H1 (cell line): ENCODE data around the gene ULBP3.

Experiments
- CHD2 ChIP-seq: IDR thresholded peaks from 2 replicates; pipeline ENCODE4 v1.6.1; 2012; ENCODE audit warnings: low read length, improper control_type of control experiment
- EP300 ChIP-seq, 2 experiments: IDR thresholded peaks; 1 replicate in 1 of 2; 2 replicates in 1 of 2; pipeline ENCODE4 v1.6.1; 2011 to 2012; ENCODE audit warnings: low read depth in 2 of 2, low read length in 2 of 2, mild to moderate bottlenecking in 2 of 2, borderline replicate concordance in 1 of 2, inconsistent platforms in 1 of 2, moderate library complexity in 1 of 2
- JUN ChIP-seq: IDR thresholded peaks from 2 replicates; pipeline ENCODE4 v1.6.1; 2011; ENCODE audit warnings: low read depth, mild to moderate bottlenecking, improper control_type of control experiment, low read length
- NRF1 ChIP-seq: IDR thresholded peaks from 2 replicates; pipeline ENCODE4 v1.6.1; 2011; ENCODE audit warnings: mild to moderate bottlenecking, low read depth, low read length, improper control_type of control experiment
- POLR2A ChIP-seq, 2 experiments: IDR thresholded peaks; 1 replicate in 1 of 2; 2 replicates in 1 of 2; pipeline ENCODE4 v1.6.1; 2011; ENCODE audit warnings: low read depth in 2 of 2, low read length in 2 of 2, mild to moderate bottlenecking in 2 of 2; ENCODE audit errors: control extremely low read depth in 1 of 2
- POLR2AphosphoS5 ChIP-seq: IDR thresholded peaks from 2 replicates; pipeline ENCODE4 v1.6.1; 2011; ENCODE audit warnings: low read depth, low read length
- SIN3A ChIP-seq, 2 experiments: IDR thresholded peaks in 1 of 2; conservative IDR thresholded peaks in 1 of 2; 2 replicates each; pipeline ENCODE4 v1.6.1; 2011 to 2012; ENCODE audit warnings: low read length in 2 of 2, improper control_type of control experiment in 1 of 2, low read depth in 1 of 2, mild to moderate bottlenecking in 1 of 2
- TF ChIP-seq, protein P1 (sequence below), 3 experiments: IDR thresholded peaks; 1 replicate in 2 of 3; 2 replicates in 1 of 3; pipeline versions ENCODE4 v1.5.1 to v1.6.1; 2011; ENCODE audit warnings: low read length in 3 of 3, mild to moderate bottlenecking in 3 of 3, inconsistent platforms in 2 of 3, low read depth in 1 of 3, moderate library complexity in 1 of 3; ENCODE audit not compliant: insufficient read depth in 1 of 3; ENCODE audit errors: control extremely low read depth in 1 of 3
- TF ChIP-seq, protein P2 (sequence below): IDR thresholded peaks from 2 replicates; pipeline ENCODE4 v1.6.1; 2012; ENCODE audit warnings: inconsistent platforms

DNA sequence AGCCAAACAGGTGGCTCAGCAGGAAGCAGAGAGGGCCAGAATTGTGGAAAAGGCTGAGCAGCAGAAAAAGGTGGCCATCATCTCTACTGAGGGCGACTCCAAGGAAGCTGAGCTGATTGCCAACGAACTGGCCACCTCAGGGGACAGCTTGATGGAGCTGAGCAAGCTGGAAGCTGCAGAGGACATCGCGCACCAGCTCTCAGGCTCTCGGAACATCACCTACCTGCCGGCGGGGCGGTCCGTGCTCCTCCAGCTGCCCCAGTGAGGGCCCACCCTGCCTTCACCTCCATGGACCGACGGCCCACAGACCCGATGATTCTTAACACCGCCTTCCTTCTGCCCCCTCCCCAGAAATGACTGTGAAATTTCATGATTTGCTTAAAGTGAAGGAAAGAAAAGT lies 25.8 kb downstream of the ULBP3 start:
- TF ChIP-seq POLR2A (IDR thresholded peaks at IDR 0.05; ENCODE audit: control extremely low read depth in 1 of 2, low read depth in 2 of 2, low read length in 2 of 2) (no peak), POLR2AphosphoS5 (no peak), JUN (no peak), EP300 (IDR thresholded peaks at IDR 0.05; ENCODE audit: borderline replicate concordance in 1 of 2, low read depth in 2 of 2, low read length in 2 of 2) (no peak), CHD2 (no peak), NRF1 (no peak), SIN3A (conservative IDR thresholded peaks at IDR 0.05 in 1 of 2, IDR thresholded peaks at IDR 0.05 in 1 of 2; ENCODE audit: low read depth in 1 of 2, low read length in 2 of 2) (no peak)
- TF ChIP-seq, protein P1, sequence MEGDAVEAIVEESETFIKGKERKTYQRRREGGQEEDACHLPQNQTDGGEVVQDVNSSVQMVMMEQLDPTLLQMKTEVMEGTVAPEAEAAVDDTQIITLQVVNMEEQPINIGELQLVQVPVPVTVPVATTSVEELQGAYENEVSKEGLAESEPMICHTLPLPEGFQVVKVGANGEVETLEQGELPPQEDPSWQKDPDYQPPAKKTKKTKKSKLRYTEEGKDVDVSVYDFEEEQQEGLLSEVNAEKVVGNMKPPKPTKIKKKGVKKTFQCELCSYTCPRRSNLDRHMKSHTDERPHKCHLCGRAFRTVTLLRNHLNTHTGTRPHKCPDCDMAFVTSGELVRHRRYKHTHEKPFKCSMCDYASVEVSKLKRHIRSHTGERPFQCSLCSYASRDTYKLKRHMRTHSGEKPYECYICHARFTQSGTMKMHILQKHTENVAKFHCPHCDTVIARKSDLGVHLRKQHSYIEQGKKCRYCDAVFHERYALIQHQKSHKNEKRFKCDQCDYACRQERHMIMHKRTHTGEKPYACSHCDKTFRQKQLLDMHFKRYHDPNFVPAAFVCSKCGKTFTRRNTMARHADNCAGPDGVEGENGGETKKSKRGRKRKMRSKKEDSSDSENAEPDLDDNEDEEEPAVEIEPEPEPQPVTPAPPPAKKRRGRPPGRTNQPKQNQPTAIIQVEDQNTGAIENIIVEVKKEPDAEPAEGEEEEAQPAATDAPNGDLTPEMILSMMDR (IDR thresholded peaks at IDR 0.05; ENCODE audit: control extremely low read depth in 1 of 3, insufficient read depth in 1 of 3, low read depth in 1 of 3, low read length in 3 of 3) = no peak
- TF ChIP-seq, protein P2, sequence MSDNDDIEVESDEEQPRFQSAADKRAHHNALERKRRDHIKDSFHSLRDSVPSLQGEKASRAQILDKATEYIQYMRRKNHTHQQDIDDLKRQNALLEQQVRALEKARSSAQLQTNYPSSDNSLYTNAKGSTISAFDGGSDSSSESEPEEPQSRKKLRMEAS = no peak
